ENCODE data around the gene TECPR1.

The TECPR1 gene

GRCh38 chr7:98210513-98211220 lies 41.4 kb downstream of the TECPR1 start:
- DNase-seq (ENCODE audit: low spot score), result peak; percentile 60

GRCh38 chr7:98209166-98209920 lies 42.7 kb downstream of the TECPR1 start:
- DNase-seq (ENCODE audit: low spot score), result no peak

- DNase-seq (ENCODE audit: low spot score), result no peak
Measured at GRCh38 chr7:98206451-98207330, 45.3 kb downstream of the TECPR1 start.

GRCh38 chr7:98205162-98205845 lies 46.7 kb downstream of the TECPR1 start:
- DNase-seq (ENCODE audit: low spot score), result no peak

GRCh38 chr7:98204670-98205069 lies 47.4 kb downstream of the TECPR1 start:
- no peak for DNase-seq (ENCODE audit: low spot score)

GRCh38 chr7:98203964-98204605 lies 47.9 kb downstream of the TECPR1 start:
- DNase-seq (ENCODE audit: low spot score), result no peak

GRCh38 chr7:98203261-98203963 lies 48.6 kb downstream of the TECPR1 start:
- DNase-seq (ENCODE audit: low spot score), result no peak

- no peak for DNase-seq (ENCODE audit: low spot score)
Measured at GRCh38 chr7:98202367-98203195, 49.5 kb downstream of the TECPR1 start.

- no peak for DNase-seq (ENCODE audit: low spot score)
Measured at GRCh38 chr7:98200364-98200763, 51.7 kb downstream of the TECPR1 start.

- no peak for DNase-seq (ENCODE audit: low spot score)
Measured at GRCh38 chr7:98199131-98199530, 52.9 kb downstream of the TECPR1 start.

- no peak for DNase-seq (ENCODE audit: low spot score)
Measured at GRCh38 chr7:98196706-98197605, 55.1 kb downstream of the TECPR1 start.

GRCh38 chr7:98194672-98195457 lies 57.2 kb downstream of the TECPR1 start:
- no peak for DNase-seq (ENCODE audit: low spot score)

GRCh38 chr7:98194186-98194585 lies 57.8 kb downstream of the TECPR1 start:
- no peak for DNase-seq (ENCODE audit: low spot score)

- DNase-seq (ENCODE audit: low spot score), result no peak
Measured at GRCh38 chr7:98193474-98194180, 58.4 kb downstream of the TECPR1 start.

- DNase-seq (ENCODE audit: low spot score), result no peak
Measured at GRCh38 chr7:98192781-98193457, 59.1 kb downstream of the TECPR1 start.

GRCh38 chr7:98191668-98192431 lies 60.2 kb downstream of the TECPR1 start:
- DNase-seq (ENCODE audit: low spot score), result no peak

Data from AG08395 (cell line).